ENCODE results near the gene FARSA. TPM values are rescaled to one million over a fixed set of nuclear protein-coding genes. Genes with fewer than 3 reads are reported as not detected.

FARSA gene
- total RNA-seq, 2 donors from 2014 or later: 54.8 to 65.0 TPM

DNA sequence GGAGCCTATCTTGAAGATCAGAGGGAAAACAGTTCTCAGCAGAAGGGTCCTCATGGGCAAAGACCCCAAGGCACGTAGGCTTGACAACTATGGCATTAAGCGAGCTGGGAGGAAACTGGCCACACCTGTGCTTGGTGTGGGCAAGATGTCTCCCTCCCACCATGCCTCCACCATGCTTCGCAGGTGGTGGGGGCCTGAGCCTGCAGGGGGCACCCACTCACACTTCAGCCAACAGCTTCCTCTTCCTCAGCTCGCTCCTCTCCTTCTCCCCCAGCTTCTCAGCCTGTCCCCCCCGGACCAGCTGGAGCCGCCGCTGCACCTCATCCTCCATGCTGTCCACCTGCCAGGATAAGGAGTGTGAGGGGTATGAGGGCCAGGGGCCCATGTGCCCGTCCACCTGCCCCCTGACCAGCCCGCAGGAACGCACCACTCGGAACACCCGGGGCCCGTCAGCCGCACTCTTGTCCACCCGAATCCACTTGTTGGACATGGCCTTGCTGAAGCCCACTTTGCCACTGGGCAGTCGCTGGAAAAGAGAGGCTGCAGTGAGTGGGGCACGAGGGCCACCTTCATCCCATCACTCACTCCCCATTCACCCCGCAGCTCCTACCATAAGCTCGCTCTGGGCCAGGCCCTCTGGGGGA, 3.4 kb downstream of the FARSA start:
- H3K4me3 ChIP-seq: no peak overlapping the region
- TF ChIP-seq POLR2A (IDR thresholded peaks at IDR 0.05): no peak
- TF ChIP-seq POLR2AphosphoS5 (IDR thresholded peaks at IDR 0.05): no peak
- TF ChIP-seq, protein P1, sequence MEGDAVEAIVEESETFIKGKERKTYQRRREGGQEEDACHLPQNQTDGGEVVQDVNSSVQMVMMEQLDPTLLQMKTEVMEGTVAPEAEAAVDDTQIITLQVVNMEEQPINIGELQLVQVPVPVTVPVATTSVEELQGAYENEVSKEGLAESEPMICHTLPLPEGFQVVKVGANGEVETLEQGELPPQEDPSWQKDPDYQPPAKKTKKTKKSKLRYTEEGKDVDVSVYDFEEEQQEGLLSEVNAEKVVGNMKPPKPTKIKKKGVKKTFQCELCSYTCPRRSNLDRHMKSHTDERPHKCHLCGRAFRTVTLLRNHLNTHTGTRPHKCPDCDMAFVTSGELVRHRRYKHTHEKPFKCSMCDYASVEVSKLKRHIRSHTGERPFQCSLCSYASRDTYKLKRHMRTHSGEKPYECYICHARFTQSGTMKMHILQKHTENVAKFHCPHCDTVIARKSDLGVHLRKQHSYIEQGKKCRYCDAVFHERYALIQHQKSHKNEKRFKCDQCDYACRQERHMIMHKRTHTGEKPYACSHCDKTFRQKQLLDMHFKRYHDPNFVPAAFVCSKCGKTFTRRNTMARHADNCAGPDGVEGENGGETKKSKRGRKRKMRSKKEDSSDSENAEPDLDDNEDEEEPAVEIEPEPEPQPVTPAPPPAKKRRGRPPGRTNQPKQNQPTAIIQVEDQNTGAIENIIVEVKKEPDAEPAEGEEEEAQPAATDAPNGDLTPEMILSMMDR (IDR thresholded peaks at IDR 0.05): no peak
- peaks cover 9 to 16% of the 10 kb centered on the region in 2 donors for H3K36me3 ChIP-seq
- intact Hi-C loops (cut with DNase I): loop anchor here (10.0 kb wide), 1 partner anchor 45 kb away; the partner anchor contains the start of genes DNASE2 and KLF1
- WGBS: 93% methylated on average over 19 of the region's 19 CpGs
- no peak overlapping the region for H3K27ac ChIP-seq
- no peak for DNase-seq (ENCODE audit: low spot score)
- H3K27me3 ChIP-seq (replicated peaks; ENCODE audit: insufficient read depth): no peaks in the 10 kb centered on the region
- no peaks in the 10 kb centered on the region for H3K9me3 ChIP-seq
- H3K4me1 ChIP-seq (replicated peaks): peaks cover 6% of the 10 kb centered on the region

DNA sequence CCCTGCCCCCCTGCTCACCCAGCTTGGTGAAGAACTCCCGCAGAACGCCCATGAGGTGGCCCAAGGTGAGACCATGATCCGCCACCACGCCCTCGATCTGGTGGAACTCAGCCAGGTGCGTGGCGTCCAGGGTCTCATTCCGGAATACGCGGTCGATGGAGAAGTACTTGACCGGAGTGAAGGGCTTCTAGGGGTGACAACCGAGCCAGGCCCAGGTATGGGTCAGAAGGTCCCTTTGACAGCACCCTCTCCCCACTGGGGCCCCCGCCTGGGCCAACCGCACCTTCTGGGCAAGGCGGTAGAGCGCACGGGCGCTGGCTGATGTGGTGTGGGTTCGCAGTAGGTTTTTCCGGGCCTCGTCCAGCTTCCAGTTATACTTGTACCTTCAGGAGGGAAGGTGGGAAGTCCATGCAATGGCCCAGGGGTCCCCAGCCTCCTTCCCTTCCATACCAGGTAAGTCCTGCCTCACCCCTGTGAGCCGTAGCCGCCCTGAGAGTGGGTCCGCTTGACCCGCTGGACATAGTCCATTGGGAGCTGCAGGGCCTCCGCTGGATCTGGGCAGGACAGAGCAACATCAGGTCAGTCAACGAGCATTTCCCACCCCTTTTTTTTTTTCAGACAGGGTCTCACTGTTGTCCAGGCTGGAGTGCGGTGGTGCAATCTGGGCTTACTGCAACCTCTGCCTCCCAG, 8.7 kb downstream of the FARSA start:
- WGBS: 94% methylated on average over 29 of the region's 29 CpGs
- intact Hi-C loops (cut with DNase I): no loop called here
- H3K4me3 ChIP-seq: no peak overlapping the region
- H3K4me1 ChIP-seq (replicated peaks): no peaks in the 10 kb centered on the region
- no peaks in the 10 kb centered on the region for H3K9me3 ChIP-seq
- H3K27me3 ChIP-seq (replicated peaks; ENCODE audit: insufficient read depth): no peaks in the 10 kb centered on the region
- no peak for TF ChIP-seq POLR2A (IDR thresholded peaks at IDR 0.05)
- TF ChIP-seq, protein P1 (IDR thresholded peaks at IDR 0.05): no peak
- TF ChIP-seq POLR2AphosphoS5 (IDR thresholded peaks at IDR 0.05): no peak
- DNase-seq (ENCODE audit: low spot score): no peak
- H3K27ac ChIP-seq: no peak overlapping the region
- peaks cover 24 to 42% of the 10 kb centered on the region in 2 donors for H3K36me3 ChIP-seq

DNA sequence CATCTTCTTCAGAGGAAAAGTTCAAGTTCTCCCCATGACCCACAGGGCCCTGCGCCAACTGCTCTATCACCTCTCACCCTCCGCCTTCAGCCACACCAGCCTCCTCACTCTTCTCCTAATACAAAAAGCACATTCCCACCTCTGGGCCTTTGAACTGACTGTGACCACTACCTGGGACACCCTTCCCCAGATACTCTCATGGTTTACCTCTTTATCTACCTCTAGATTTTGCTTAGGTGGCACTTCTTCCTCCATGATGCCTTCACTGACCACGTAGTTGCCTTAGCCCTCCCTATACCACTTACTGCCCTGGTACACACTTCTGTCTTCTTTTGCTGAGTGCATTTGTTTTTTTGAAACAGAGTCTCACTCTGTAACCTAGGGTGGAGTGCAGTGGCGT, 10.6 kb downstream of the FARSA start:
- intact Hi-C loops (cut with DNase I): no loop called here
- H3K4me1 ChIP-seq (replicated peaks): no peaks in the 10 kb centered on the region
- TF ChIP-seq, protein P1 (IDR thresholded peaks at IDR 0.05): no peak
- TF ChIP-seq POLR2A (IDR thresholded peaks at IDR 0.05): no peak
- no peak for TF ChIP-seq POLR2AphosphoS5 (IDR thresholded peaks at IDR 0.05)
- WGBS: 95% methylated on average over 4 of the region's 4 CpGs
- H3K27ac ChIP-seq: no peak overlapping the region
- no peak for DNase-seq (ENCODE audit: low spot score)
- H3K9me3 ChIP-seq: no peaks in the 10 kb centered on the region
- no peaks in the 10 kb centered on the region for H3K27me3 ChIP-seq (replicated peaks; ENCODE audit: insufficient read depth)
- no peak overlapping the region for H3K4me3 ChIP-seq
- H3K36me3 ChIP-seq: peaks cover 24 to 42% of the 10 kb centered on the region in 2 donors

DNA sequence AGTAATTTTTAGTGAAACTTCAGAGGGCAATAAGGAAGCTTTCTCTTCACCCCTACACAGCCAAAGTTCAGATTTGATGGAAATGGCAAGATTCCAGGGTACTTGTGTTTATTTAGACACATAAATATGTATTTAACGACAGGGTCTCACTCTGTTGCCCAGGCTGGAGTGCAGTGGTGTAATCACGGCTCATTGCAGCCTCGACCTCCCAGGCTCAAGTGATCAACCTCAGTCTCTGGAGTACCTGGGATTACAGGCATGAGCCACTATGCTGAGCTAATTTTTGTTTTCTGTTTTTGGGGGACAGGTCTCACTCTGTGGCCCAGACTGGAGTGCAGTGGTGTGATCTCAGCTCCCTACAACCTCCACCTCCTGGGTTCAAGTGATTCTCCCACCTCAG, 12.5 kb downstream of the FARSA start:
- Histone ChIP-seq H3K27ac (no peak overlapping the region), H3K9me3 (no peaks in the 10 kb centered on the region), H3K4me1 (replicated peaks) (no peaks in the 10 kb centered on the region), H3K27me3 (replicated peaks; ENCODE audit: insufficient read depth) (no peaks in the 10 kb centered on the region), H3K36me3 (peaks cover 16 to 29% of the 10 kb centered on the region in 2 donors), H3K4me3 (no peak overlapping the region)
- intact Hi-C loops (cut with DNase I): no loop called here
- TF ChIP-seq POLR2A (IDR thresholded peaks at IDR 0.05): no peak
- TF ChIP-seq, protein P1 (IDR thresholded peaks at IDR 0.05): no peak
- TF ChIP-seq POLR2AphosphoS5 (IDR thresholded peaks at IDR 0.05): no peak
- 47% methylated on average over 3 of the region's 3 CpGs for WGBS
- no peak for DNase-seq (ENCODE audit: low spot score)

Data from prostate gland (tissue), 2 donors.